Stomach (tissue), 9 donors: Measurements from ENCODE around the gene DEFB121. TPM values are rescaled to one million over a fixed set of nuclear protein-coding genes. Genes with fewer than 3 reads are reported as not detected.
"Not testable (repeated sequence)": the region's sequence is repeated elsewhere in the genome, so short reads cannot be mapped to it uniquely, and the experiment has no call there.

Source experiments
- DNase-seq, 2 donors: peaks; one replicate each; pipeline versions ENCODE4 v3.0.0 to v3.0.0-alpha.2; 2013 to 2019
- H3K27ac ChIP-seq, 5 donors: fragments of 200-600 bp in 4 of 5; sonication (generic) in 4 of 5; one replicate each; pipeline ENCODE4 v1.5.1; 2013 to 2019; ENCODE audit warnings: mild to moderate bottlenecking in 1 of 5, moderate library complexity in 1 of 5
- H3K27me3 ChIP-seq, 3 donors: fragments of 200-600 bp; sonication (generic); one replicate each; pipeline ENCODE4 v1.5.1; 2017 to 2019; ENCODE audit warnings: mixed run types in 1 of 3
- H3K36me3 ChIP-seq, 4 donors: fragments of 200-600 bp; sonication (generic); 1 replicate in 3 of 4; 2 replicates in 1 of 4; pipeline ENCODE4 v1.5.1; 2016 to 2019
- H3K4me1 ChIP-seq, 4 donors: fragments of 200-600 bp; sonication (generic); one replicate each; pipeline ENCODE4 v1.5.1; 2016 to 2019
- H3K4me3 ChIP-seq, 4 donors: fragments of 200-600 bp; sonication (generic) in 3 of 4; one replicate each; pipeline ENCODE4 v1.5.1; 2016 to 2019; ENCODE audit warnings: mild to moderate bottlenecking in 1 of 4
- H3K9me3 ChIP-seq, 4 donors: fragments of 200-600 bp; sonication (generic); one replicate each; pipeline ENCODE4 v1.5.1; 2016 to 2019
- EP300 ChIP-seq: sonication (generic); formaldehyde crosslinking; IDR thresholded peaks from one replicate; pipeline ENCODE4 v1.6.1; 2017; ENCODE audit warnings: antibody characterized with exemption
- POLR2A ChIP-seq, 4 donors: fragments of 450-650 bp; IDR thresholded peaks; one replicate each; pipeline ENCODE4 v1.6.1; 2016; ENCODE audit warnings: antibody characterized with exemption in 4 of 4, control low read depth in 2 of 4, mild to moderate bottlenecking in 1 of 4, moderate library complexity in 1 of 4
- POLR2AphosphoS5 ChIP-seq, 3 donors: sonication (generic); formaldehyde crosslinking; IDR thresholded peaks; one replicate each; pipeline ENCODE4 v1.6.1; 2016; ENCODE audit warnings: antibody characterized with exemption in 3 of 3
- WGBS, 5 donors: extraction: QIAGEN DNeasy Blood & Tissue Kit in 3 of 5; methylation state at CpG; one replicate each; pipeline versions ENCODE4 v1.1.5 to v1.1.7; 2013 to 2018; 5-methylcytosine and 5-hydroxymethylcytosine counted together
- intact Hi-C: fragments of 100-400 bp; cut with DNase I; formaldehyde crosslinking; loops from one replicate; pipeline ENCODE4 v1.15.1; 2023; ENCODE audit warnings: low total_unique reads
- polyA plus RNA-seq, 3 donors: library from polyadenylated mRNA; stranded (reverse); fragments of 200-250 nt; gene quantifications; one replicate each; pipeline ENCODE4 v1.2.3, GENCODE V29; 2013
- total RNA-seq, 5 donors: library from RNA; depleted of rRNA; stranded (reverse); fragments of >200 nt; gene quantifications; one replicate each; pipeline versions ENCODE4 v1.1.0 to v1.2.3, GENCODE V29; 2014 to 2016
- TF ChIP-seq, protein P1 (sequence below), 7 experiments: fragments of 450-650 bp in 4 of 7; fragments of 200-600 bp in 3 of 7; sonication (generic) in 3 of 7; IDR thresholded peaks; one replicate each; pipeline ENCODE4 v1.5.1; 2016 to 2019; ENCODE audit warnings: antibody characterized with exemption in 7 of 7, control low read depth in 2 of 7, mild to moderate bottlenecking in 1 of 7
- donor health status: healthy with polysubstance abuse.
- donor health status: Bipolar disorder and iron deficiency.
- donor health status: healthy.

Gene DEFB121
- total and polyA plus RNA-seq, 8 donors: not detected

DNA sequence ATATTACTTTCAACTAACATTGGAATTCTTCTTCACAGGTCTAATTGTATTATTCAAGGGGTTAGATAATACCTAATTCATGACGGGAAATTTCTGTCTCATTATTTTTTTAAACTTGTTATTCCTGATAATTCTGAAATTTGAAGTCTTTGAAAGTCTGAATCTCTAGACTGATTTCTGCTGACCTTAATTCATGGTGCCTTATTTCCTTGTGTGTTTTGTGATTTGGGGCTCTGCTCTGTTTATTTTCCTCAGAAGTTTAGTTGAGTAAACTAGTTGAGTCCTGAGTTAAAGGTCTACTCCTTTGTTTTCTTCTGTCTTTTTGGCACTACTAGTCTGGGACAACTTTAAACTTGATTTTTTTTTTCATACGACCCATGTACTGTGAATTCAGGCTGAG is 31.7 kb downstream of the DEFB121 start:
- Histone ChIP-seq H3K4me3 (no peak overlapping the region), H3K4me1 (no peaks in the 10 kb centered on the region), H3K27me3 (no peaks in the 10 kb centered on the region), H3K36me3 (no peaks in the 10 kb centered on the region), H3K9me3 (peaks cover 0 to 14% (median 6%) of the 10 kb centered on the region in 4 donors), H3K27ac (no peak overlapping the region)
- WGBS, 5 donors: 52 to 69% (median 63%) methylated on average over 2 of the region's 2 CpGs
- intact Hi-C loops: no loop called here
- no peak for TF ChIP-seq EP300
- no peak for TF ChIP-seq POLR2A (IDR thresholded peaks at IDR 0.05)
- no peak for TF ChIP-seq POLR2AphosphoS5 (IDR thresholded peaks at IDR 0.05)
- TF ChIP-seq, protein P1, sequence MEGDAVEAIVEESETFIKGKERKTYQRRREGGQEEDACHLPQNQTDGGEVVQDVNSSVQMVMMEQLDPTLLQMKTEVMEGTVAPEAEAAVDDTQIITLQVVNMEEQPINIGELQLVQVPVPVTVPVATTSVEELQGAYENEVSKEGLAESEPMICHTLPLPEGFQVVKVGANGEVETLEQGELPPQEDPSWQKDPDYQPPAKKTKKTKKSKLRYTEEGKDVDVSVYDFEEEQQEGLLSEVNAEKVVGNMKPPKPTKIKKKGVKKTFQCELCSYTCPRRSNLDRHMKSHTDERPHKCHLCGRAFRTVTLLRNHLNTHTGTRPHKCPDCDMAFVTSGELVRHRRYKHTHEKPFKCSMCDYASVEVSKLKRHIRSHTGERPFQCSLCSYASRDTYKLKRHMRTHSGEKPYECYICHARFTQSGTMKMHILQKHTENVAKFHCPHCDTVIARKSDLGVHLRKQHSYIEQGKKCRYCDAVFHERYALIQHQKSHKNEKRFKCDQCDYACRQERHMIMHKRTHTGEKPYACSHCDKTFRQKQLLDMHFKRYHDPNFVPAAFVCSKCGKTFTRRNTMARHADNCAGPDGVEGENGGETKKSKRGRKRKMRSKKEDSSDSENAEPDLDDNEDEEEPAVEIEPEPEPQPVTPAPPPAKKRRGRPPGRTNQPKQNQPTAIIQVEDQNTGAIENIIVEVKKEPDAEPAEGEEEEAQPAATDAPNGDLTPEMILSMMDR (IDR thresholded peaks at IDR 0.05): no peak
- no peak for DNase-seq

DNA sequence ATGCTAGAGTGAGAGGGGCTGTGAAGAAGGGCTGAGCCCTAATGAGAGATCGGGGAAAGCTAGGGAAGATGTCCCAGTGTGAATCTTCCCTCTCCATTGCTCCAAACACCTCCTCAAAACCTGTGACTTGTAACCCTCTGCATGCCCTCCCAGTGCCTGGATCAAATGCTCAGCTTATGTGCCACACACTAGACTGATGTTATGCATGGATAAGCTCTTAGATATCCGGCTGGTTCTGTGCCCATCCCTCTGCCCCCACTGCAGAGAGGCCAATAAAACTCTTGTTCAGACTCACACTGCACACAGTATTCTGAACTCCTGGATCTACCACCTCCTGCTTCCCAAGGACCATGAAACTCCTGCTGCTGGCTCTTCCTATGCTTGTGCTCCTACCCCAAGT is 37.7 kb downstream of the DEFB121 start, which contains the start of gene DEFB118:
Gene DEFB118, plus strand, starts transcription at position 301 of the 400 bp plus-strand sequence. Its CDS starts 50 bp downstream, at position 351.
- no peak for DNase-seq
- intact Hi-C loops: no loop called here
- Histone ChIP-seq H3K36me3 (no peaks in the 10 kb centered on the region), H3K9me3 (peaks cover 0 to 20% (median 15%) of the 10 kb centered on the region in 4 donors), H3K4me3 (no peak within 1 kb of the TSS), H3K4me1 (no peaks in the 10 kb centered on the region), H3K27me3 (no peaks in the 10 kb centered on the region), H3K27ac (no peak within 1 kb of the TSS)
- WGBS, 5 donors: 69 to 79% (median 74%) methylated on average over 2 of the region's 2 CpGs
- TF ChIP-seq EP300 (no peak), POLR2AphosphoS5 (IDR thresholded peaks at IDR 0.05) (no peak), POLR2A (IDR thresholded peaks at IDR 0.05) (no peak)
- TF ChIP-seq, protein P1 (IDR thresholded peaks at IDR 0.05): no peak

DNA sequence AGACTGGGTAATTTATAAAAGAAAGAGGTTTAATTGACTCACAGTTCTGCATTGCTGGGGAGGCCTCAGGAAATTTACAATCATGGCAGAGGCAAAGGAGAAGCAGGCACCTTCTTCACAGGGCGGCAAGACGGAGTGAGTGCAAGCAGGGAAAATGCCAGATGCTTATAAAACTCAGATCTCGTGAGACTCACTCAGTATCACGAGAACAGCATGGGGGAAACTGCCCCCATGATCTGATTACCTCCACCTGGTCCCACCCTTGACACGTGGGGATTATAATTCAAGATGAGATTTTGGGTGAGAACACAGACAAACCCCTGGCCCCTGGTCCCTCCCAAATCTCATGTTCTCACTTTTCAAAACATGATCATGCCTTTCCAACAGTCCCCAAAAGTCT is 41.7 kb downstream of the DEFB121 start:
- H3K27ac ChIP-seq, H3K36me3 ChIP-seq, H3K27me3 ChIP-seq, intact Hi-C loops, H3K4me1 ChIP-seq, H3K4me3 ChIP-seq, DNase-seq: not testable (repeated sequence)
- H3K9me3 ChIP-seq: peaks cover 0 to 22% (median 15%) of the 10 kb centered on the region in 4 donors
- WGBS, 5 donors: 71 to 80% (median 73%) methylated on average over 5 of the region's 5 CpGs

DNA sequence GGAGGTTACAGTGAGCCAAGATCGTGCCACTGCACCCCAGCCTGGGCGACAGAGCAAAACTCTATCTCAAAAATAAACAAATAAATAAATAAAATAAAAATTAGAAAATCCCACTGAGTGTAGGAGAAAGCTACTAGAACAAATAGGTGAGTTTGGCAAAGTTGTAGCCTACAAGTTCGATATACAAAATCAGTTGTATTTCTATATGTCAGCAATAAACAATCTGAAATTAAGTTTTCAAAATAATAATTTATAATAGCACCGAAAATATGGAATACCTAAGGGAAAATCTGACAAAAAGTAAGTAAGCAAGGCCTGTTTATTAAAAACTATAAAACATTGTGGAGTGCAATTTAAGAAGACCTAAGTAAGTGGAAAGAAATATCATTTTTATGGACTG is 42.7 kb downstream of the DEFB121 start:
- H3K36me3 ChIP-seq: no peaks in the 10 kb centered on the region
- intact Hi-C loops: no loop called here
- WGBS, 5 donors: 58 to 71% (median 61%) methylated on average over 4 of the region's 4 CpGs
- no peaks in the 10 kb centered on the region for H3K27me3 ChIP-seq
- no peak for DNase-seq
- no peak overlapping the region for H3K27ac ChIP-seq
- H3K4me3 ChIP-seq: no peak overlapping the region
- peaks cover 0 to 22% (median 15%) of the 10 kb centered on the region in 4 donors for H3K9me3 ChIP-seq
- TF ChIP-seq POLR2A (IDR thresholded peaks at IDR 0.05) (no peak), EP300 (no peak), POLR2AphosphoS5 (IDR thresholded peaks at IDR 0.05) (no peak)
- TF ChIP-seq, protein P1 (IDR thresholded peaks at IDR 0.05): no peak
- H3K4me1 ChIP-seq: no peaks in the 10 kb centered on the region

DNA sequence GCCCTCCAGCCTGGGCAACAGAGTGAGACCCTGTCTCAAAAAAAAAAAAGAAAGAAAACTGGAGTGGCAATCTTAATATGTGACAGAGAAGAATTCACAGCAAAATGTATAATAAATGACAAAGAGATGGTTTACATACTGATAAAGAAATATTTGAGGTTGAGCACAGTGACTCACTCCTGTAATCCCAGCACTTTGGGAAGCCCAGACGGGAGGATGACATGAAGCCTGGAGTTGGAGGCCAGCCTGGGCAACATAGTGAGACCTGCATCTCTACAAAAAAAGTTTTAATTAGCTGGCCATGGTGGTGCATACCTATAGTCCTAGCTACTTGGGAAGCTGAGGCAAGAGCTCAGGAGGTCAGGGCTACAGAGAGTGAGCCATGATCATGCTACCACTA is 50.0 kb downstream of the DEFB121 start:
- Histone ChIP-seq H3K27ac (no peak overlapping the region), H3K4me3 (no peak overlapping the region), H3K9me3 (peaks cover 0 to 5% (median 2%) of the 10 kb centered on the region in 4 donors), H3K27me3 (no peaks in the 10 kb centered on the region), H3K36me3 (no peaks in the 10 kb centered on the region), H3K4me1 (no peaks in the 10 kb centered on the region)
- TF ChIP-seq POLR2A (IDR thresholded peaks at IDR 0.05) (no peak), POLR2AphosphoS5 (IDR thresholded peaks at IDR 0.05) (no peak), EP300 (no peak)
- TF ChIP-seq, protein P1 (IDR thresholded peaks at IDR 0.05): no peak
- DNase-seq: no peak
- intact Hi-C loops: no loop called here
- 52 to 77% (median 62%) methylated on average over 1 of the region's 1 CpG for WGBS, 5 donors
